Activated gamma-delta T cell treated with anti-CD3 and anti-CD28 coated beads, Interleukin-2, amount 50 U/mL, for 16 hours (primary cell): ENCODE data around the gene TNRC6C.
A peak's percentile ranks its signal among the peaks of the same experiment; 100 is the strongest.
"Not testable (repeated sequence)": the region's sequence is repeated elsewhere in the genome, so short reads cannot be mapped to it uniquely, and the experiment has no call there.

Source experiments
- DNase-seq: peaks from one replicate; pipeline ENCODE4 v3.0.0-alpha.2; 2020; ENCODE audit warnings: low read depth

The TNRC6C gene

GRCh38 chr17:78138204-78139060 lies 179.9 kb downstream of the TNRC6C start:
- DNase-seq = no peak

GRCh38 chr17:78139861-78140168 lies 181.3 kb downstream of the TNRC6C start:
- DNase-seq = not testable (repeated sequence)

GRCh38 chr17:78140169-78141051 lies 181.9 kb downstream of the TNRC6C start:
- DNase-seq = peak; percentile 81

GRCh38 chr17:78141437-78142118 lies 183.1 kb downstream of the TNRC6C start:
- no peak for DNase-seq

- no peak for DNase-seq
Measured at GRCh38 chr17:78142119-78142861, 183.8 kb downstream of the TNRC6C start.

- no peak for DNase-seq
Measured at GRCh38 chr17:78143214-78144146, 185.0 kb downstream of the TNRC6C start.

- DNase-seq = no peak
Measured at GRCh38 chr17:78144147-78144719, 185.7 kb downstream of the TNRC6C start.

GRCh38 chr17:78144736-78145641 lies 186.5 kb downstream of the TNRC6C start:
- DNase-seq = no peak

GRCh38 chr17:78146471-78146869 lies 188.0 kb downstream of the TNRC6C start:
- no peak for DNase-seq

- DNase-seq = no peak
Measured at GRCh38 chr17:78146881-78147280, 188.4 kb downstream of the TNRC6C start.

- no peak for DNase-seq
Measured at GRCh38 chr17:78147315-78147998, 189.0 kb downstream of the TNRC6C start.

GRCh38 chr17:78148286-78149016 lies 189.9 kb downstream of the TNRC6C start:
- DNase-seq = no peak

- DNase-seq = no peak
Measured at GRCh38 chr17:78151514-78152008, 193.1 kb downstream of the TNRC6C start.

GRCh38 chr17:78154903-78155811 lies 196.7 kb downstream of the TNRC6C start:
- no peak for DNase-seq
